WI38 (cell line): ENCODE results near the gene RABL3.
"Not testable (repeated sequence)": the region's sequence is repeated elsewhere in the genome, so short reads cannot be mapped to it uniquely, and the experiment has no call there.

Experiments used
- H3K4me3 ChIP-seq: 2 replicates; pipeline ENCODE4 v1.5.1; 2011; ENCODE audit warnings: low read depth, mild to moderate bottlenecking, control low read depth, low read length
- TF ChIP-seq, protein P1 (sequence below): IDR thresholded peaks from 2 replicates; pipeline ENCODE4 v1.5.1; 2012; ENCODE audit warnings: low read depth, mild to moderate bottlenecking, control low read depth, low read length

RABL3 gene

DNA sequence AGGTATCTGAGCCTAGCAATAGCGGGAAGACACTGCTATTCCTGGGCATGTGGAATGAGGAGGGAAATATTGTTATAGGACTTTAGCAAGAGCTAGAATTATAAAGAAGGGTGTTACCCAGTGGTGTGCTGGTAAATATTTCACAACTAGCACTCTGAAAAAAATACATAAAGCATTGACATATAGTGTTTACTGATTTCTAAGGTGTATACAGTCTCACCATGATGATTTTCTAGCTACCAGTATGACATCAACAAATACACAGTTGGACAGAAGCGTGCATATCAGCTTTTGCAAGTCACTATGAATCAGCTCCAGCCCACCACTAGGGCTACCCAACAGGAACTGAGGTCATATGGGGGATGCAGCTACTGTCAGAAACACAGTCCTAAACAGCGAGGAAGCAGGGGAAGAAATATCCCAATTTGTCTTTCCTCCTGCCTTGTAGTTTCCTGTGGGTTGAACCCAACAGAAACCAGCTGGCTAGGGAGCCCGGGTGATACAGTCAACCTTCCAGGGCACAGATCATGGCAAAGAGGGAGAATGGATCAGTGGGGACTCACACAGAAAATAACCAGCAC, 99.9 kb downstream of the RABL3 start:
- no peak overlapping the region for H3K4me3 ChIP-seq
- TF ChIP-seq, protein P1, sequence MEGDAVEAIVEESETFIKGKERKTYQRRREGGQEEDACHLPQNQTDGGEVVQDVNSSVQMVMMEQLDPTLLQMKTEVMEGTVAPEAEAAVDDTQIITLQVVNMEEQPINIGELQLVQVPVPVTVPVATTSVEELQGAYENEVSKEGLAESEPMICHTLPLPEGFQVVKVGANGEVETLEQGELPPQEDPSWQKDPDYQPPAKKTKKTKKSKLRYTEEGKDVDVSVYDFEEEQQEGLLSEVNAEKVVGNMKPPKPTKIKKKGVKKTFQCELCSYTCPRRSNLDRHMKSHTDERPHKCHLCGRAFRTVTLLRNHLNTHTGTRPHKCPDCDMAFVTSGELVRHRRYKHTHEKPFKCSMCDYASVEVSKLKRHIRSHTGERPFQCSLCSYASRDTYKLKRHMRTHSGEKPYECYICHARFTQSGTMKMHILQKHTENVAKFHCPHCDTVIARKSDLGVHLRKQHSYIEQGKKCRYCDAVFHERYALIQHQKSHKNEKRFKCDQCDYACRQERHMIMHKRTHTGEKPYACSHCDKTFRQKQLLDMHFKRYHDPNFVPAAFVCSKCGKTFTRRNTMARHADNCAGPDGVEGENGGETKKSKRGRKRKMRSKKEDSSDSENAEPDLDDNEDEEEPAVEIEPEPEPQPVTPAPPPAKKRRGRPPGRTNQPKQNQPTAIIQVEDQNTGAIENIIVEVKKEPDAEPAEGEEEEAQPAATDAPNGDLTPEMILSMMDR = no peak

DNA sequence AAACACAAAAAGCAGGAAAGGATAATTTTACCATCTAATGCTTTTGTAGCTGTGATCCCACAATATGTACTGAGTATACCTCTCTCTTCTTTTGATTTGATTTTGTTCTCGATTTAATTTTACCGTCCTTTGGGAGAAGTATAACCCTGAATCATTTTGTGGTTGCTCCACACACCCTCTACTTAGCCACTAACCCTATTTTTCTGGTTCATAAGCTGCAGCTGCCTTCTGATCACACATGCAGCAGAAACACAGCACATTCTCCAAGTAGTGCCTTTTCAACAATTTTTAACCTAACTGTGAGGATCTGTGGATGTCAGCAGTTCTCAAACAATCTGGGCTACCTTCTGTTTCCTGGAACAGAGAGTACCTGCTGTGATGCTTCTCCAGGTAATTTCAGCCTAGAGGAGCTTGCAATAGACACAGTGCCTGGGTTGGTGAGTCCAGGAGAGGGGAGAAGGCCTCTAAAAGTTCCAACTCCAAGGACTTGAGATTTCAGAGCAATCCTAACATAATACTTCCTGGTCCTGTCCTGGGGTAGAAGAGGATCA, 100.5 kb downstream of the RABL3 start:
- TF ChIP-seq, protein P1 = no peak
- no peak overlapping the region for H3K4me3 ChIP-seq

GRCh38 chr3:120640231-120640630, 102.1 kb downstream of the RABL3 start:
- H3K4me3 ChIP-seq = no peak overlapping the region
- TF ChIP-seq, protein P1 = no peak

GRCh38 chr3:120638820-120639219, 103.5 kb downstream of the RABL3 start:
- H3K4me3 ChIP-seq = not testable (repeated sequence)

- no peak overlapping the region for H3K4me3 ChIP-seq
- TF ChIP-seq, protein P1 = no peak
These were observed 104.3 kb downstream of the RABL3 start for GRCh38 chr3:120637851-120638559.

- H3K4me3 ChIP-seq = no peak overlapping the region
- TF ChIP-seq, protein P1 = no peak
These were observed 105.4 kb downstream of the RABL3 start for GRCh38 chr3:120636795-120637401.
